Stomach (tissue), 9 donors: ENCODE data around the gene SGMS1. TPM values are rescaled to one million over a fixed set of nuclear protein-coding genes. Genes with fewer than 3 reads are reported as not detected.

ENCODE experiments used
- DNase-seq, 2 donors: peaks; one replicate each; pipeline versions ENCODE4 v3.0.0 to v3.0.0-alpha.2; 2013 to 2019
- H3K27ac ChIP-seq, 5 donors: fragments of 200-600 bp in 4 of 5; sonication (generic) in 4 of 5; one replicate each; pipeline ENCODE4 v1.5.1; 2013 to 2019; ENCODE audit warnings: mild to moderate bottlenecking in 1 of 5, moderate library complexity in 1 of 5
- H3K27me3 ChIP-seq, 3 donors: fragments of 200-600 bp; sonication (generic); one replicate each; pipeline ENCODE4 v1.5.1; 2017 to 2019; ENCODE audit warnings: mixed run types in 1 of 3
- H3K36me3 ChIP-seq, 4 donors: fragments of 200-600 bp; sonication (generic); 1 replicate in 3 of 4; 2 replicates in 1 of 4; pipeline ENCODE4 v1.5.1; 2016 to 2019
- H3K4me1 ChIP-seq, 4 donors: fragments of 200-600 bp; sonication (generic); one replicate each; pipeline ENCODE4 v1.5.1; 2016 to 2019
- H3K4me3 ChIP-seq, 4 donors: fragments of 200-600 bp; sonication (generic) in 3 of 4; one replicate each; pipeline ENCODE4 v1.5.1; 2016 to 2019; ENCODE audit warnings: mild to moderate bottlenecking in 1 of 4
- H3K9me3 ChIP-seq, 4 donors: fragments of 200-600 bp; sonication (generic); one replicate each; pipeline ENCODE4 v1.5.1; 2016 to 2019
- EP300 ChIP-seq: sonication (generic); formaldehyde crosslinking; IDR thresholded peaks from one replicate; pipeline ENCODE4 v1.6.1; 2017; ENCODE audit warnings: antibody characterized with exemption
- POLR2A ChIP-seq, 4 donors: fragments of 450-650 bp; IDR thresholded peaks; one replicate each; pipeline ENCODE4 v1.6.1; 2016; ENCODE audit warnings: antibody characterized with exemption in 4 of 4, control low read depth in 2 of 4, mild to moderate bottlenecking in 1 of 4, moderate library complexity in 1 of 4
- POLR2AphosphoS5 ChIP-seq, 3 donors: sonication (generic); formaldehyde crosslinking; IDR thresholded peaks; one replicate each; pipeline ENCODE4 v1.6.1; 2016; ENCODE audit warnings: antibody characterized with exemption in 3 of 3
- WGBS, 5 donors: extraction: QIAGEN DNeasy Blood & Tissue Kit in 3 of 5; methylation state at CpG; one replicate each; pipeline versions ENCODE4 v1.1.5 to v1.1.7; 2013 to 2018; 5-methylcytosine and 5-hydroxymethylcytosine counted together
- intact Hi-C: fragments of 100-400 bp; cut with DNase I; formaldehyde crosslinking; loops from one replicate; pipeline ENCODE4 v1.15.1; 2023; ENCODE audit warnings: low total_unique reads
- polyA plus RNA-seq, 3 donors: library from polyadenylated mRNA; stranded (reverse); fragments of 200-250 nt; gene quantifications; one replicate each; pipeline ENCODE4 v1.2.3, GENCODE V29; 2013
- total RNA-seq, 5 donors: library from RNA; depleted of rRNA; stranded (reverse); fragments of >200 nt; gene quantifications; one replicate each; pipeline versions ENCODE4 v1.1.0 to v1.2.3, GENCODE V29; 2014 to 2016
- TF ChIP-seq, protein P1 (sequence below), 7 experiments: fragments of 450-650 bp in 4 of 7; fragments of 200-600 bp in 3 of 7; sonication (generic) in 3 of 7; IDR thresholded peaks; one replicate each; pipeline ENCODE4 v1.5.1; 2016 to 2019; ENCODE audit warnings: antibody characterized with exemption in 7 of 7, control low read depth in 2 of 7, mild to moderate bottlenecking in 1 of 7
- donor health status: healthy with polysubstance abuse.
- donor health status: Bipolar disorder and iron deficiency.
- donor health status: healthy.

SGMS1 gene
- total and polyA plus RNA-seq, 8 donors: 6.2 to 229 (median 49.6) TPM

DNA sequence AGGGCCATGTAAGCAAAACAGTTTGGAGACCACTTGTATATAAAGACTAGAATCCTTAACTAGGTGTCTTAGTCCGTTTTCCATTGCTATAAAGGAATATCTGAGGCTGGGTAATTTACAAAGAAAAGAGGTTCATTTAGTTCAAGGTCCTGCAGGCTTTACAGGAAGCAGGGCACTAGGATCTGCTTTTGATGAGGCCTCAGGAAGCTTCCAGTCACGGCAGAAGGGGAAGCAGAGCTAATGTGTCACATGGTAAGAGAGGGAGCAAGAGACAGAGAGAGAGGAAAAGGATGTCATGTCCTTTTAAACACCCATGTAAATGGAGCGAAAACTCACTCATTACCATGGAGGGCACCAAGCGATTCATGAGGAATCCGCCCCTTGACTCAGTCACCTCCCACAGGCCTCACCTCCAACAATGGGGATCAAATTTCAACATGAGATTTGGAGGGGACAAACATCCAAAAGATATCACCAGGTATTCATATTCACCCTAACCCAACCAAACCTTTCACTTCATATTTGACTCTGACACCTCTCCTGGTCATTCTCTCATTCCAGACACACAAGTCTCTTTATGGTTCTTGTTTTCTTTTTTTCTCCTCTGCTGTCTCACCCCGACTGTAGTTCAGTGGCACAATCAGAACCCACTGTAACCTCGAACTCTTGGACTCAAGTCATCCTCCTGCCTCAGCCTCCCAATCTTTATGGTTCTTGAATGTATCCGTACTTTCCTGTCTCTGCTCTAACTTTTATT lies 342.4 kb downstream of the SGMS1 start:
- TF ChIP-seq POLR2A (IDR thresholded peaks at IDR 0.05): no peak
- peaks cover 10 to 23% (median 13%) of the 10 kb centered on the region in 4 donors for H3K4me1 ChIP-seq
- no peaks in the 10 kb centered on the region for H3K27me3 ChIP-seq
- intact Hi-C loops: no loop called here
- no peak overlapping the region for H3K4me3 ChIP-seq
- H3K27ac ChIP-seq: no peak overlapping the region
- WGBS, 5 donors: 77 to 91% (median 86%) methylated on average over 8 of the region's 8 CpGs
- H3K9me3 ChIP-seq: no peaks in the 10 kb centered on the region
- H3K36me3 ChIP-seq: no peaks in the 10 kb centered on the region
- DNase-seq: no peak

DNA sequence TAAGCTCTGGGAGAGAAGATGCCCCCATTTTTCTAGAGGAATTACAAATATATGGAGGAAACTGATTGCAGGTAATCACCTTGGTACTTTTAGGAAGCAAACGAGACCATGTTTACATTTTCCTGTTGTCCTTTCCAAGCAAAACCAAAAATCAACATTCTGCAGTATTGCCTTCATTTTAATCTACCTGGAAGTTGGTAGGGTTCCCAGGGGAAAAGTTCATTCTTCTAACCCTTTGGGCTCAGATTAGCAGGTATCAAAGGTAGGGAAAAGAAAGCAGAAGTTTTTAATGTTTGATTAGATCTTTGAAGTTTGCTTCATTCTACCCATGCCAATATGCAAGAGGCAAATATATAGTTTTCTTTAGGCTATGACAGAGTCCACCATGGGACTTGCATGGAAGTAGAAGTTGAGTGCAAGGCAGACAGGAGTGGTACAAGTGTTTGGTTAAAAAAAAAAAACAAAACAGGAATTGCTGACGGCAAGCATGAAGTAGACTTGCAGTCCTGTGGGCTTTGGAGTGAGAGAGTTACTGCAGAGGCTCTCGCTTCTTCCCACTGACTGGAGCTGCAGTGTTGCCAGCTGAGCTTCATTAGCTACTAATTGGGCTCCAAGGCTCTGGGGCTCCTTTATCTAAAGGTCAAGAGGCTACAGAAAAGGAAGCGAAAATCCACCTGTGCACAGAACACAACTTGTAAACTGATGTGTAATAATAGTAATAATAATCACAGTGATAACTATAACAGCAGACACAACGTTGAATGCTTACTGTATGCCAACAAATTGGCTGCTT lies 343.5 kb downstream of the SGMS1 start:
- TF ChIP-seq POLR2AphosphoS5 (IDR thresholded peaks at IDR 0.05) (no peak), POLR2A (IDR thresholded peaks at IDR 0.05) (no peak), EP300 (no peak)
- TF ChIP-seq, protein P1, sequence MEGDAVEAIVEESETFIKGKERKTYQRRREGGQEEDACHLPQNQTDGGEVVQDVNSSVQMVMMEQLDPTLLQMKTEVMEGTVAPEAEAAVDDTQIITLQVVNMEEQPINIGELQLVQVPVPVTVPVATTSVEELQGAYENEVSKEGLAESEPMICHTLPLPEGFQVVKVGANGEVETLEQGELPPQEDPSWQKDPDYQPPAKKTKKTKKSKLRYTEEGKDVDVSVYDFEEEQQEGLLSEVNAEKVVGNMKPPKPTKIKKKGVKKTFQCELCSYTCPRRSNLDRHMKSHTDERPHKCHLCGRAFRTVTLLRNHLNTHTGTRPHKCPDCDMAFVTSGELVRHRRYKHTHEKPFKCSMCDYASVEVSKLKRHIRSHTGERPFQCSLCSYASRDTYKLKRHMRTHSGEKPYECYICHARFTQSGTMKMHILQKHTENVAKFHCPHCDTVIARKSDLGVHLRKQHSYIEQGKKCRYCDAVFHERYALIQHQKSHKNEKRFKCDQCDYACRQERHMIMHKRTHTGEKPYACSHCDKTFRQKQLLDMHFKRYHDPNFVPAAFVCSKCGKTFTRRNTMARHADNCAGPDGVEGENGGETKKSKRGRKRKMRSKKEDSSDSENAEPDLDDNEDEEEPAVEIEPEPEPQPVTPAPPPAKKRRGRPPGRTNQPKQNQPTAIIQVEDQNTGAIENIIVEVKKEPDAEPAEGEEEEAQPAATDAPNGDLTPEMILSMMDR (IDR thresholded peaks at IDR 0.05): no peak
- DNase-seq: no peak
- H3K27me3 ChIP-seq: no peaks in the 10 kb centered on the region
- H3K4me1 ChIP-seq: peaks cover 0 to 16% (median 11%) of the 10 kb centered on the region in 4 donors
- intact Hi-C loops: no loop called here
- H3K9me3 ChIP-seq: no peaks in the 10 kb centered on the region
- H3K36me3 ChIP-seq: no peaks in the 10 kb centered on the region
- H3K4me3 ChIP-seq: no peak overlapping the region
- H3K27ac ChIP-seq: no peak overlapping the region
- WGBS, 5 donors: 16 to 45% (median 32%) methylated on average over 5 of the region's 5 CpGs

DNA sequence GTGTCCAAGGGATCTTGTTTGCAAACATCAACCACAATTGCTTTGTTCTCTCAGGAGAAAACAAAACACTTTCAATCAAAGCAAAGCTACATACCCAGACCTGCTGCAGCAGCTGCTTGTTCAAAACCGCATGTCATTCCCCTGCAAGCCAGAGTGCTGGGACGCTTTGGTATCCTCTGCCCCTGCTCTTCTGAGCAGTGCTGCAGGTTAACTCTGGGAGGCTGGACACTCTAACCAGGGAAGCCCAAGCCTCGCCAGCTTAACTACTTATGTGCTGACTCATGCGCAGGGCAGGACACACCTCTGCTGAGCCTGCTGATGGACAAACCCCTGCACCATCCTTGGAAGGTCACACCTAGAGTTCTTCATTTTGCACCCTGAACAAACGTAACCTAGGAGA lies 344.3 kb downstream of the SGMS1 start:
- DNase-seq: peak; percentile 16 to 39
- TF ChIP-seq EP300 (no peak), POLR2A (IDR thresholded peaks at IDR 0.05) (no peak), POLR2AphosphoS5 (IDR thresholded peaks at IDR 0.05) (no peak)
- TF ChIP-seq, protein P1 (IDR thresholded peaks at IDR 0.05): no peak

DNA sequence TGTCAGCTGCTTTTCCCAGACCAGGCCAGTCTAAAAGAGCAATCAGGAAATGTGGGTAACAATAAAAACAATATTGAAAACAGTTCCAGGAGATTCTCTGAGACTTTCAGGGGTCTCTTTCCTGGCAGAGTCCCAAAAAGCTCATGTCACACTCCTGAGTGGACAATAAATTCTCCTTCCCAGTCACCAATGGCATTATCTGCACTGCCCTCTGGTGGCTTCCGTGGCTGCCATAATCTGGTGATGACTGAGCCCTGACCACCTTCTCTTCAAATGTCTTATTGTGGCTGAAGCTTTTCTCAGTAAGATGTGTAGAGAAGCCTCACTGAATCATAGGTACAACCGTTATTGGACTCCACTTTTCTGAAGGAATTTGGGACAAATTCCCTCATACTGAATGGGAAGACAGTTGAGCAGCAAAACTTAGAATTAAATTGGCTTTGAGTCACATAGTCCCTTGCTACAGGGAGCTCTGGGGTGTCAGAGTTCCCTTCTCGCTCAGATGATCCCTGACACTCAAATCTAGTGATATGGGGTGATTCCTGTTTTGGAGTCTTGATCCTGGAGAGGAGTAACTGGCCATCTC lies 348.0 kb downstream of the SGMS1 start:
- H3K36me3 ChIP-seq: no peaks in the 10 kb centered on the region
- TF ChIP-seq, protein P1 (IDR thresholded peaks at IDR 0.05): peak in 5 of 7 experiments; percentile 6 to 58 (median 44)
- TF ChIP-seq POLR2AphosphoS5 (IDR thresholded peaks at IDR 0.05): no peak
- H3K27ac ChIP-seq: no peak overlapping the region
- no peaks in the 10 kb centered on the region for H3K27me3 ChIP-seq
- DNase-seq: peak; percentile 62 to 63
- peaks cover 0 to 15% (median 11%) of the 10 kb centered on the region in 4 donors for H3K4me1 ChIP-seq
- 37 to 56% (median 47%) methylated on average over 3 of the region's 3 CpGs for WGBS, 5 donors
- intact Hi-C loops: no loop called here
- no peaks in the 10 kb centered on the region for H3K9me3 ChIP-seq
- no peak overlapping the region for H3K4me3 ChIP-seq

More for the DNA sequence above, 344.3 kb downstream of the SGMS1 start:
- Histone ChIP-seq H3K4me3 (no peak overlapping the region), H3K9me3 (no peaks in the 10 kb centered on the region), H3K27me3 (no peaks in the 10 kb centered on the region), H3K4me1 (peaks cover 0 to 16% (median 11%) of the 10 kb centered on the region in 4 donors), H3K27ac (no peak overlapping the region), H3K36me3 (no peaks in the 10 kb centered on the region)
- intact Hi-C loops: no loop called here
- WGBS, 5 donors: 24 to 52% (median 41%) methylated on average over 5 of the region's 5 CpGs
